Cardiac fibroblast (primary cell): ENCODE results near the gene ADAMTS20.

Source experiments
- DNase-seq, 2 donors: peaks; one replicate each; pipeline versions ENCODE4 v3.0.0 to v3.0.0-alpha.2; 2010; ENCODE audit warnings: low read depth in 2 of 2
- H3K4me3 ChIP-seq, 2 donors: replicated peaks in 1 of 2; 1 replicate in 1 of 2; 2 replicates in 1 of 2; pipeline ENCODE4 v1.5.1; 2011; ENCODE audit warnings: low read depth in 2 of 2, low read length in 2 of 2, mild to moderate bottlenecking in 2 of 2, moderate library complexity in 1 of 2
- CTCF ChIP-seq: IDR thresholded peaks from one replicate; pipeline ENCODE4 v1.5.1; 2011; ENCODE audit warnings: low read depth, mild to moderate bottlenecking, low read length, inconsistent platforms

The ADAMTS20 gene

GRCh38 chr12:43444940-43445564, 107.0 kb downstream of the ADAMTS20 start:
- H3K4me3 ChIP-seq = no peak overlapping the region
- DNase-seq = peak; percentile 77 to 78
- TF ChIP-seq CTCF = peak; percentile 81

- no peak for TF ChIP-seq CTCF
- no peak overlapping the region for H3K4me3 ChIP-seq
- no peak for DNase-seq
Measured at GRCh38 chr12:43436597-43436996, 115.4 kb downstream of the ADAMTS20 start.

- H3K4me3 ChIP-seq = no peak overlapping the region
- no peak for DNase-seq
- TF ChIP-seq CTCF = no peak
Measured at GRCh38 chr12:43434614-43435013, 117.4 kb downstream of the ADAMTS20 start.

GRCh38 chr12:43428088-43428600, 123.9 kb downstream of the ADAMTS20 start:
- TF ChIP-seq CTCF = no peak
- H3K4me3 ChIP-seq = no peak overlapping the region

GRCh38 chr12:43425361-43425760, 126.6 kb downstream of the ADAMTS20 start:
- TF ChIP-seq CTCF = no peak
- no peak for DNase-seq

More at GRCh38 chr12:43428088-43428600, 123.9 kb downstream of the ADAMTS20 start:
- DNase-seq = no peak

GRCh38 chr12:43416981-43417380, 135.0 kb downstream of the ADAMTS20 start:
- H3K4me3 ChIP-seq = no peak overlapping the region
- no peak for DNase-seq
- no peak for TF ChIP-seq CTCF

More at GRCh38 chr12:43425361-43425760, 126.6 kb downstream of the ADAMTS20 start:
- no peak overlapping the region for H3K4me3 ChIP-seq
